Peyer's patch (tissue), 4 donors: ENCODE measurements around the gene MAD1L1. TPM values are rescaled to one million over a fixed set of nuclear protein-coding genes. Genes with fewer than 3 reads are reported as not detected.

Experiments
- DNase-seq, 3 donors: peaks; one replicate each; pipeline ENCODE4 v3.0.0-alpha.2; 2017 to 2019
- H3K27ac ChIP-seq, 4 donors: fragments of 200-600 bp; sonication (generic); one replicate each; pipeline ENCODE4 v1.5.1; 2016 to 2019
- H3K27me3 ChIP-seq, 2 donors: fragments of 200-600 bp; sonication (generic); one replicate each; pipeline ENCODE4 v1.5.1; 2019
- H3K36me3 ChIP-seq, 3 donors: fragments of 200-600 bp; sonication (generic); one replicate each; pipeline ENCODE4 v1.5.1; 2016 to 2019
- H3K4me1 ChIP-seq, 4 donors: fragments of 200-600 bp; sonication (generic); one replicate each; pipeline ENCODE4 v1.5.1; 2016 to 2019
- H3K4me3 ChIP-seq, 4 donors: fragments of 200-600 bp; sonication (generic); 1 replicate in 3 of 4; 2 replicates in 1 of 4; pipeline ENCODE4 v1.5.1; 2016 to 2019; ENCODE audit warnings: mild to moderate bottlenecking in 1 of 4
- H3K9me3 ChIP-seq, 4 donors: fragments of 200-600 bp; sonication (generic); one replicate each; pipeline ENCODE4 v1.5.1; 2016 to 2019; ENCODE audit warnings: mild to moderate bottlenecking in 1 of 4
- CTCF ChIP-seq, 6 experiments: fragments of 450-650 bp in 4 of 6; fragments of 200-600 bp in 2 of 6; sonication (generic) in 1 of 6; IDR thresholded peaks; one replicate each; pipeline ENCODE4 v1.5.1; 2017 to 2019; ENCODE audit warnings: antibody characterized with exemption in 6 of 6, mild to moderate bottlenecking in 3 of 6, moderate library complexity in 1 of 6
- POLR2A ChIP-seq, 2 donors: fragments of 450-650 bp; IDR thresholded peaks; one replicate each; pipeline ENCODE4 v1.5.1; 2017; ENCODE audit warnings: antibody characterized with exemption in 2 of 2, mild to moderate bottlenecking in 2 of 2, moderate library complexity in 2 of 2
- total RNA-seq, 4 donors: library from RNA; depleted of rRNA; stranded (reverse); fragments of >200 nt; gene quantifications; one replicate each; pipeline ENCODE4 v1.1.0, GENCODE V29; 2016

The MAD1L1 gene
- total RNA-seq, 4 donors from 2014 or later = 43.9 to 417 (median 59.1) TPM

GRCh38 chr7:2146676-2147472, 85.9 kb downstream of the MAD1L1 start:
- no peak overlapping the region for H3K27ac ChIP-seq
- no peak for TF ChIP-seq CTCF (IDR thresholded peaks at IDR 0.05)
- no peak for TF ChIP-seq POLR2A (IDR thresholded peaks at IDR 0.05)

DNA sequence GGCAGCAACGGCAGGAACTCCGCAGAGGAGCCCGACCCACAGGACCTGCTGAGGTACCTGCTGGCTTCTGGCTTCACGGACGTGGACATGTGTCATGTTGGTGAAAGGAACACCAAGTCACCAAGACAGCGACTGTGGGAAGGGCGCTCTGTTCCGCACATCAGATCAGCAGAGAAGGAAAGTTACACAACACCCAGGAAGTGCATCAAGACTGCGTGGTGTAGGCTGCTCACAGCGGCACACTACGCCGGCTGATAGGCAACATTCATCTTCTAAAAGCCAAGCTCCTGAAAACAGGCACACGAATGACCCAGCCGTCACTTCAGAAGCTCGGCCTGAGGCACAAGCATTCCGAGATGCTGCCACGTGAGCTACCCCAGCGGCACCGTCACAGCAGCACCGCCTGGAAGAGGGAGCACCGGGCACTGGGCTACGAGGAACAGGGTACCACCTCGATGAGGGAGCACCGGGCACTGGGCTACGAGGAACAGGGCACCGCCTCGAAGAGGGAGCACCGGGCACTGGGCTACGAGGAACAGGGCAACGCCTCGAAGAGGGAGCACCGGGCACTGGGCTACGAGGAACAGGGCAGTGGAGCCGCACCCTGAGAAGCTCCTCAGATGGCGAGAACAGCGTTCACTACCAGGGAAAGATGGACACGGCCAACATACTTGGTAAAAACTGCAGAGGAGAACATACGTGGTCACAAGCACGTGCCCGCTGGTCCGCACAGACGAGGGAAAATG, 86.7 kb downstream of the MAD1L1 start:
- DNase-seq = no peak
- Histone ChIP-seq H3K36me3 (peaks cover 0 to 32% (median 0%) of the 10 kb centered on the region in 3 donors), H3K27me3 (no peaks in the 10 kb centered on the region), H3K27ac (no peak overlapping the region), H3K4me1 (no peaks in the 10 kb centered on the region), H3K9me3 (no peaks in the 10 kb centered on the region), H3K4me3 (no peak overlapping the region)
- TF ChIP-seq CTCF (IDR thresholded peaks at IDR 0.05) (no peak), POLR2A (IDR thresholded peaks at IDR 0.05) (no peak)

More at GRCh38 chr7:2146676-2147472, 85.9 kb downstream of the MAD1L1 start:
- no peak for DNase-seq
- no peaks in the 10 kb centered on the region for H3K27me3 ChIP-seq
- H3K4me1 ChIP-seq = no peaks in the 10 kb centered on the region
- peaks cover 0 to 32% (median 0%) of the 10 kb centered on the region in 3 donors for H3K36me3 ChIP-seq
- no peak overlapping the region for H3K4me3 ChIP-seq
- H3K9me3 ChIP-seq = no peaks in the 10 kb centered on the region

DNA sequence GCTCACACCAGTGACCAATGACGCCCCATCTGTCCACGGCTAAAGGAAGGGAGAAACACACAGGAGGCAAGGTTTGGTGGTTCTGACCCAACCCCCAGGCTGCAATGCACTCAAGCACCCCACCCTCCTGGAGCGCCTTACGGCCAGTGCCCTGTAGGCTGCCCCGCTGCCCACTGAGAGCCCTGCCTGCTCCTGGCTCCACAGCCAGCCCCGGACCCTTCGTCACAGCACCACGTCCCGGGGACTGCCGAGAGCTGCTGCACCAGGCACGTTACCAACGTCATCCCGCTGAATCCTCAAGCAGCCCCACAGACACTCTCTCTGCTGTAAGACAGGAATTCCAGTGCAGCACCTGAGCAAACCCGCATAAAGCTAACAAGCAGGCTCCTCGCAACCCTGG, 87.8 kb downstream of the MAD1L1 start:
- DNase-seq = no peak
- H3K9me3 ChIP-seq = no peaks in the 10 kb centered on the region
- H3K27ac ChIP-seq = no peak overlapping the region
- no peaks in the 10 kb centered on the region for H3K27me3 ChIP-seq
- no peak for TF ChIP-seq POLR2A (IDR thresholded peaks at IDR 0.05)
- no peak for TF ChIP-seq CTCF (IDR thresholded peaks at IDR 0.05)
- no peak overlapping the region for H3K4me3 ChIP-seq
- no peaks in the 10 kb centered on the region for H3K4me1 ChIP-seq
- peaks cover 0 to 32% (median 0%) of the 10 kb centered on the region in 3 donors for H3K36me3 ChIP-seq

GRCh38 chr7:2143981-2144595, 88.7 kb downstream of the MAD1L1 start:
- Histone ChIP-seq H3K4me3 (no peak overlapping the region), H3K27me3 (no peaks in the 10 kb centered on the region), H3K27ac (no peak overlapping the region), H3K36me3 (peaks cover 0 to 32% (median 0%) of the 10 kb centered on the region in 3 donors), H3K4me1 (no peaks in the 10 kb centered on the region), H3K9me3 (no peaks in the 10 kb centered on the region)
- TF ChIP-seq CTCF (IDR thresholded peaks at IDR 0.05) (no peak), POLR2A (IDR thresholded peaks at IDR 0.05) (no peak)
- no peak for DNase-seq

- TF ChIP-seq POLR2A (IDR thresholded peaks at IDR 0.05) = no peak
- TF ChIP-seq CTCF (IDR thresholded peaks at IDR 0.05) = no peak
- H3K4me1 ChIP-seq = no peaks in the 10 kb centered on the region
- DNase-seq = no peak
- H3K36me3 ChIP-seq = peaks cover 0 to 28% (median 0%) of the 10 kb centered on the region in 3 donors
- no peaks in the 10 kb centered on the region for H3K27me3 ChIP-seq
- H3K9me3 ChIP-seq = no peaks in the 10 kb centered on the region
- no peak overlapping the region for H3K27ac ChIP-seq
- no peak overlapping the region for H3K4me3 ChIP-seq
Observed at GRCh38 chr7:2143450-2143849, 89.3 kb downstream of the MAD1L1 start.
